K562 treated with DMSO at 1 percent for 4 hours (cell line): Measurements from ENCODE around the gene COG5. TPM values are rescaled to one million over a fixed set of nuclear protein-coding genes. Genes with fewer than 3 reads are reported as not detected.

Experiments used
- total RNA-seq: library from RNA; unstranded; fragments of 300-600 nt; gene quantifications from 2 replicates; pipeline ENCODE4 v1.2.3, GENCODE V29; 2022; ENCODE audit not compliant: insufficient read depth

The COG5 gene
- total RNA-seq: 23.6 and 24.5 TPM in 2 replicates

GRCh38 chr7:107563775-107564552, at the start of gene COG5, which contains the start of gene DUS4L:
Gene COG5, minus strand, starts transcription at chr7:107563920. Its CDS starts 24 bp downstream, at chr7:107563896.
Gene DUS4L, plus strand, starts transcription at chr7:107563971. Its CDS starts 3,100 bp downstream, at chr7:107567071.

DNA sequence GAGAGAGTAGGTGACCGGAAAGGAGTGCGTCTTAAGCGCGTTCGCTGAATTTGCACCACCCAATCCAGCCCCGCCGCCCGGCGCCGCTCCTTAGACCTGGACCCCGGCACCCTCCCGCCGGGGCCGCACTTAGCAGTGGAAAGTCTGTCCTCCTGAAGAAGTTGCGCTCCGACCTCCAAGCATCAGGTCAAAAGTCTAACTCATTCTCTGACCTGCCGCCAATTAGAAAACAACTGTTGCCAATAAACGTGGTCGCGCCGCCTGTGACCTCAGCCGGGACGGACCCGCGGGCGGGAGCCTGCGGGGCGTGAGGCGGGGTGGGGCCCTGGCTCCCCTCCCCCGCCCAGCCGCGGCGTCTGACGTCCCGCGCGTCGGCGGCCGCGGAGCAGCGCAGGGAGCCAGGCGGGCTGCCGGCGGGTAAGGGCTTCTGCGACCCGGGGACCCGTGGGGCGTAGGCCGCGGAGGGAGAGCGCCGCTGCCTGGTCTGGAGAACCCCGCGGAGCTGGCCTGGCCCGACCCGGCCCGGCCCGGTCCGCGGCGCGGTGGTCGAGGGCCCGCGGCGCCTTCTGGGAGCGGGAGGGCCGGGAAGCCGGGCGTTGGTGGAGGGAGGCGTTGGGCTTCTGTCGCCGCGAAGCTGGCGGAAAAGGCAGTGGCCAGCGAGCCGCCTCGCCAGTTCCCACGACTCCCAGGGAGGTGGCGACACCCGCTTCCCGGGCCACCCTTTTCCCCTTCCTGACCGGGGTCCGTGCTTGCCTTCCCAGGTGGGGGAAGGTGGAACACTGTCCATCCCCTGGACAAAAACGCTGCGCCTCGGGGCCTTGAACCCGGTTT, 16.4 kb upstream of the COG5 start, which contains the start of gene BCAP29:
Gene BCAP29 (plus strand): TSS at position 362 of the 831 bp plus-strand sequence. CDS start 527 bp downstream, outside the sequence.

GRCh38 chr7:107469929-107470328, 93.8 kb downstream of the COG5 start, which contains the start of gene GPR22:
Gene GPR22, plus strand, starts transcription at chr7:107470057. Its CDS starts 4,004 bp downstream, at chr7:107474061.

DNA sequence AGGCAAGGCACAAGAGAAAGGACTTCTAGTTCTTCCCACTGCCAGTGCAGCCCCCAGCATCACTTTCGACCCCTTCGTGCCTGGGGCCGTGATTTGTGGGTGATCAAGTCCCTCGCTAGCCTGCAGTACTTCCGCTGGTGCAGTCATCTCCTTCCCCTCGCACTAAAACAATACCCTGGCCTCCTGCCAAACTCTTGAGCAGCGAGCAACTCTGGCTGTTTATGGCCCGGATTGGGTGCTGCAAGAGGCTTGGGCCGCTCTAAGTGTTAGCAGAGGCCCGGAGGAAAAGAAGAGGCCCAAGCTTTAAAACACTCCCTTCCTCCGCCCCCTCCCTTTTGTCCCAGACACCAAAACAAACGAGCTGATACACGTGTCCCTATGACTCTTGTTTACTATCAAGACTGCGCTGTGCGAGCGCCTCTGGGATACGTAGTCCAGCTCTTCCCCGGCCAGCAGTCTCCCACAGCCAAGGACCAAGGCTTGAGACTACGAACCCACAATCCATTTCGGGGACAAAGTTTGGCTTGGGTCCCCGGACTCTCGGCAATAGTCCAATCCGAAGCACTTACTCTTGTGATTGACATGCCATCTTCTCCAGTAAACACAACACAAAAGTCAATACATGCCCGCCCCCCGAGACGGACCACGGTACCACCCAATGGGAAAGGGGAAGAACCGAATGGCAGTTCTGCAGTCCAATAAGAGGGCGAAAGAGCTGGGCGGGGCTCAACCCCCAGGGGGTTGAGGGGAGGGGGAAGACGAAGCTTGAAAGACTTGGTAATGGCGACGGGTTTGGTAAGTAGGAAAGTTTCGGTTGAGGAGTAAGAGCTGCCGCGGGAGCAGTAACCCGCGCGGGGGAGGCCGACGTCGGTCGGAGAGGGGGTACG, 395.2 kb downstream of the COG5 start, which contains the start of gene HBP1:
Gene HBP1 (plus strand): TSS at position 771 of the 887 bp plus-strand sequence. CDS start 10,891 bp downstream, outside the sequence.

Other genes starting within 250 kb of the COG5 start
- not detected in 2 replicates for gene GPR22, start 93.9 kb downstream of the COG5 start, total RNA-seq
- gene DUS4L, start 51 bp upstream of the COG5 start, total RNA-seq: 6.1 and 8.4 TPM in 2 replicates
- 67.8 and 78.3 TPM in 2 replicates for gene BCAP29, start 16.3 kb upstream of the COG5 start, total RNA-seq
- 0.45 and 1.3 TPM in 2 replicates for gene SLC26A4, start 96.9 kb upstream of the COG5 start, total RNA-seq
- 27.7 and 40.2 TPM in 2 replicates for gene CBLL1, start 180.2 kb upstream of the COG5 start, total RNA-seq
- gene SLC26A3, start 239.3 kb upstream of the COG5 start, total RNA-seq: not detected in 2 replicates